Activated CD4-positive, alpha-beta T cell treated with anti-CD3 and anti-CD28 coated beads, Interleukin-2, amount 50 U/mL, for 48 hours (primary cell): ENCODE measurements around the gene ZNF432.
A peak's percentile ranks its signal among the peaks of the same experiment; 100 is the strongest.

Source experiments
- DNase-seq, 2 experiments: peaks; one replicate each; pipeline ENCODE4 v3.0.0-alpha.2; 2020

Gene ZNF432

DNA sequence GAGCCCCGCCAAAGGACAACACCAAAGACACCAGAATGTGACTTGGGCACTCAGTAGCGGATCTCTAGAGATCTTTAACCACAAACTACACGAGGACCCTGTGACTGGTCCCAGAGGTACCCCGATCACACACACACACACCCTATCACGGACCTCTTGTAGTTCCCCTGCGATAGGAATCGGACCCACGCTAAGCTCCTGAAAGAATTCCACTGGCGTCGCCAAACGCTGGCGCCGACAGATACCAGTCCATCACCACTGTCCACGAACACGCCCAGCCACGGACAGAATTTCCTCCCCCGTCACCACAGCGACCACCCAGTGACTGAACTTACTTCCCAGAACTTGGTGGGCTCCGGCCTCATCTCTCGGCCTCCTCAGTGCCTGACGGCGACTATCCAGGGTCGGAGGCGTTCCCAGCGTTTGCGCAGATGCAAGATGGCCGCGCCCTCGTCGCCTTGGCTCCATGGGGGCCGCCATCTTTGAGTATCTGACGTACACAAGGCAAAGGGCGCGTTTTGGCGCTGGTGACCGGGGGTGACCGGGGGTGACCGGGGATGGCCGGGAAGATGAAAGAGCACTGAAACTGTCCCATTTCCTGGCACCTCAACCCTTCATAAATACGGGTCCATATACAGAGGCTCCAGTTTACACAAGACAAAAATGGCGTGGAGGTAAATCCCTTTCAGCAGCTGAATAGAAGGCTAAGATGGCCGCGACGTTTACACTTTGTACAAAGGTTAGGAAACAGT, 40.7 kb downstream of the ZNF432 start, which contains the start of gene ZNF615:
Gene ZNF615, minus strand, starts transcription at position 406 of the 752 bp plus-strand sequence. CDS start 4,500 bp downstream, outside the sequence.
- peak; percentile 87 to 90 for DNase-seq

DNA sequence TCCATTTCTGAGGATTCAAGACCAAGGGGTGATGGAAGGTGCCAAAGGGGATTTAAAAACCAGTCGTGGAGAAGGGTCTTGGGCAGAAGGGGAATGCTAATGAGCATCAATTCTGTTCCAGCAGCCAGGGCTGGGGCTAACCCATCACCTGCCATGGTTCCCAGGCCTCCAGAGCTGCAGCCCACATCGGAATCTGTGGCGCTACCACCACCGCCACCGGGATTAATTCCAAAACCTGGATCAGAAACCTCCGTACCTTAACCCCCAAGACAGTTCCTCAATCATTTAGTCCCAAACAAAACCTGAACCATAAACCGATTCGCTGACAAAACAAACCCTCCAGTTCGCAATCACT, 41.2 kb downstream of the ZNF432 start:
- DNase-seq, result no peak

DNA sequence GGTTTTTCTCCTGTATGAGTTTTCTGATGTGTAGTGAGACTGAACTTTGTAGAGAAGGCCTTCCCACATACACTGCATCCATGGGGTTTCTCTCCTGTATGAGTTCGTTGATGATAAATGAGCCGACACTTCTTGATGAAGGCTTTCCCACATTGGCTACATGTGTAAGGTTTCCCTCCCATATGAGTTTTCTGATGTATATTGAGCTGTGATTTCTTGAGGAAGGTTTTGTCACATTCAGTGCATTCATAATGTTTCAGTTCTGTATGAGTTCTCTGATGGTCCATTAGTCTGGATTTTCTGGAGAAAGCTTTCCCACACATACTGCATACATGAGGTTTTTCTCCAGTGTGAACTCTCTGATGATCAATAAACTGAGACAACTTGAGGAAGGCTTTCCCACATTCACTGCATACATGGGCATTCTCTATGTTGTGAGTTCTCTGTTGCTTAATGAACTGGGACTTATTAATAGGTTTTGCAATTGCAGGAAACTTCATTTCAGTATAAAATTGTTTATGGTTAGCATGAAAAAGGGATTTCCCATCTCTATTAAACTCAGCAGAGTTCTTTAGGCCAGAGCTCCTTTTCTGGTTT, 54.5 kb downstream of the ZNF432 start:
- DNase-seq, result no peak

DNA sequence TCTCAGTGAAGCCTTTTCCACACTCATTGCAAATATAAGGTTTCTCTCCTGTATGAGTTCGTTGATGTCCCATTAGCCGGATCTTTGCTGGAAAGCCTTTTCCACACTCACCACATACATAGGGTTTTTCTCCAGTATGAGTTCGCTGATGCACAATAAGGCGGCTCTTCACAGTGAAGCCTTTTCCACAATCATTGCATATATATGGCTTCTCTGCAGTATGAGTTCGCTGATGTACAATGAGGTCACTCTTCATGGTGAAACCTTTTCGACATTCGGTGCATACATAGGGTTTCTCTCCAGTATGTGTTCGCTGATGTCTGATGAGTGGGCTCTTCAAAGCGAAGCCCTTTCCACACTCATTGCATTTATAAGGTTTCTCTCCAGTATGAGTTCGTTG, 55.2 kb downstream of the ZNF432 start:
- DNase-seq, result no peak

DNA sequence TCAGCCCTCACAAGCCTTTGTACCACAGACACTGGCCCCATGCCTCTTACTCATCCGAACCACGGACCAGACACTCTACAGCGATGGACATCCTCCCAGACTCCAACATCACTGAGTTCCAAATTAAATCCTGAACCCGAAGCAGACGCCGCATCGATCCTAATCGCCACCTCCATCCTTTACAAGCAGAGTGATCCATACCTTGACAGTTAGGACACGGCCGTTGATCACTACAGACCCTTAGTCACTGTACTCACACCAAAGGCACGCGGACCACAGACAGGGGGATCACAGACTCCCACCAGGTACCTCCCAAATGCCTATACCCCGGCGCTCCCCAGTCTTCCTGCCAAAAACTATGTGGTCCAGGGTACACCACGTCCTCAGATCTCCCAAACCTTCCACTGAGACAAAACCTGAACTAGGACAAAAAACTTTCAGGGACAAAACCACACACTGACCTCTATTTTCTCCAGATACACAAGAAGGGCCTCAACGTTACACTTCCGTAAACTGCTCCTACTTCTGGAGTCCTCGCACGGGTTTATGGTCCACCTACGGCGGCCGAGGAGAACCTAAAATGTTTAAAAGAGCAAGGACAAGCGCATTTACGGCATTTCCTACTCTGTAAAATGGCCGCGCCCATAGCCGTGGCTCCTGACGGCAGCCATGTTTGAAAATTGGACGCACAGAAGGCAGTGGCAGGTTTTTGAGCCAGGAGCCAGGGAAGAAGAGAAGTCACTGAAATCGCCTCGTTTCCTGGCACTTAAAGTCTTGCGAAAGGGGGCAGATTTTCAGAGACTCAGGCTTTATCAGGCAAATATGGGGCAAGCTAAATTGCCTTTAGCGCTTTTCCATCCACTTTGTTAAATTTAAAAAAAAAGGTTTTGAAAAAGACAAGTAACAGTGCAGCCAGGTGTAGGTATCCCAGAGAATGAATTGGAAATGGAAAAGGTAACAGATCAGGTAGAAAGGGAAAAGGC, 62.0 kb downstream of the ZNF432 start, which contains the start of gene ZNF350:
Gene ZNF350, minus strand, starts transcription at position 532 of the 983 bp plus-strand sequence. CDS start 12,480 bp downstream, outside the sequence.
- peak; percentile 82 to 86 for DNase-seq

DNA sequence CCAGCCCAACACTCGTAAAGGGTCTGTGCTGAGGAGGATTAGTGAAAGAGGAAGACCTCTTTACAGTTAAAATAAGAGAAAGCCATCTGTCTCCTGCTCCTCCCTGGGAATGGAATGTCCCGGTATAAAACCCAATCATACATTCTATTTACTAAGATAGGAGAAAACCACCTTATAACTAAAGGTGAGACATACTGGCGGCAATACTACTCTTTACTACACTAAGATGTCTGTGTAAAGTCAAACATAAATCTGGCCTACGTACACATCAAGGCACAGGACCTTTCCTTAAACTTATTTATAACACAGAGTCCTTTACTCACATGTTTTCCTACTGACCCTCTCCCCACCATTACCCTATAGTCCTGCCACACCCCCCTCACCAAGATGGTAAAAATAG, 65.3 kb downstream of the ZNF432 start:
- DNase-seq, result no peak
